Measurements from ENCODE around the gene AKR1B1. TPM values are rescaled to one million over a fixed set of nuclear protein-coding genes. Genes with fewer than 3 reads are reported as not detected.

AKR1B1 gene
- total RNA-seq = 100 to 1,000 TPM; 106 to 183 (median 117) TPM

DNA sequence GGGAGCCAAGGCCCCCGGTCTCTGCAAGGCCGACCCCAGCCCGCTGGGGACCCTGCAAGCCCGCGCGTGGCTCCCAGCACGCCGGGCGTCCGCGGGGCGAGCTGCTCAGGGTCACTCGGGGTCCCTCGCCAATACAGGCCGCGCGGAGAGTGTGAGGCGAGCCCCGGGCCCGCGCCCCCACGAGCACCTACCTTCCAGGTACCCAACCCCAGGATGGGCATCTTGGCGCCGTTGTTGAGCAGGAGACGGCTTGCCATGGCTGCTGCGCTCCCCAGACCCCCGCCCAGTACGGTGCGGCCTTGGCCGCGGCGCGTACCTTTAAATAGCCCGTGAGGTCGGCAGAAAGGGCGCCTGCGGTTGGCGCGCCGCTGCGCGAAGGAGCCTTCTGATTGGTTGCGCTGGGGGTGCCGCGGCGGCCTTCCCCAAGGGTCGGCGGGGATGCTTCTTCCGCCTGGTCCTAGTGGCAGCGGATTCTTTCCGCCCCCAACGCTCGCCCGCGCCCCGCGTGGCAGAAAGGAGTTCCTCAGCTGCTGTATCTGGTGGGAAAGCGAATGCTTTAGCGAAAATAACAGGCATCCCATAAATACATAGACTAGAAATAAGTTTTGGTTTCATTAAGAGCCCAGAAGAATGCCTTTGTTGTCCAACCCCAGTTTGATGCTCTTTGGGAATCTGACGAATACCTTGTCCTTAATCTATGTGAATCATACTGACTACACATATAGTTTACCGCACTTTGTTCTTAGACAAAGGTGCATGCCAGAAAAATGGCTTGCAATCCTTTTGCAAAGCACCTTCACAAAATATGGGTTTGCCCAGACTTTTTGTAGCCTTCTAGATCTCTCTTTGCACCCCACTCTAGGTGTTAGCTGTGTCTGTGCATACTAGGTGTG is at the start of gene AKR1B1:
AKR1B1 (minus strand) TSS at position 295 of the 893 bp plus-strand sequence; CDS start at position 257, 38 bp downstream.
- no peaks in the 10 kb centered on the region for H3K9me3 ChIP-seq

DNA sequence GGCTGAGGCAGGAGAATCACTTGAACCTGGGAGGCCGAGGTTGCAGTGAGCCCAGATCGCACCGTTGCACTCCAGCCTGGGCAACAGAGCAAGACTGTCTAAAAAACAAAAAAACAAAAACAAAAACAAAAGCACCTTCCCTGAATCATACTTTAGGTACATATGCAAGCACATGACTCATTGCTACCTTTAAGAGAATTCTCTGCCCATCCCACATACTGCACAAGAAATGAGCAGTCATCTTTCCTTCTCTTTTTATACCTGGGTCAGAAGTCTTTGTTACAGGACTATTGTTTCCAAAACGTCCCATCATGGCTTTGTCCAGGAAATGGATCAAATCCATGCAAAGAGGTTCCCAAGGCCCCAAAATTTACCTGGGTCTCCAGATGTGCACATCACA is 47.0 kb upstream of the AKR1B1 start:
- H3K36me3 ChIP-seq = no peaks in the 10 kb centered on the region
- DNase-seq (ENCODE audit: low spot score in 2 of 2) = no peak
- no peaks in the 10 kb centered on the region for H3K4me1 ChIP-seq
- no peaks in the 10 kb centered on the region for H3K9me3 ChIP-seq
- 82 to 88% methylated on average over 4 of the region's 4 CpGs for WGBS, 2 donors
- TF ChIP-seq POLR2A (IDR thresholded peaks at IDR 0.05) (no peak), EP300 (IDR thresholded peaks at IDR 0.05) (no peak)
- TF ChIP-seq, protein P1, sequence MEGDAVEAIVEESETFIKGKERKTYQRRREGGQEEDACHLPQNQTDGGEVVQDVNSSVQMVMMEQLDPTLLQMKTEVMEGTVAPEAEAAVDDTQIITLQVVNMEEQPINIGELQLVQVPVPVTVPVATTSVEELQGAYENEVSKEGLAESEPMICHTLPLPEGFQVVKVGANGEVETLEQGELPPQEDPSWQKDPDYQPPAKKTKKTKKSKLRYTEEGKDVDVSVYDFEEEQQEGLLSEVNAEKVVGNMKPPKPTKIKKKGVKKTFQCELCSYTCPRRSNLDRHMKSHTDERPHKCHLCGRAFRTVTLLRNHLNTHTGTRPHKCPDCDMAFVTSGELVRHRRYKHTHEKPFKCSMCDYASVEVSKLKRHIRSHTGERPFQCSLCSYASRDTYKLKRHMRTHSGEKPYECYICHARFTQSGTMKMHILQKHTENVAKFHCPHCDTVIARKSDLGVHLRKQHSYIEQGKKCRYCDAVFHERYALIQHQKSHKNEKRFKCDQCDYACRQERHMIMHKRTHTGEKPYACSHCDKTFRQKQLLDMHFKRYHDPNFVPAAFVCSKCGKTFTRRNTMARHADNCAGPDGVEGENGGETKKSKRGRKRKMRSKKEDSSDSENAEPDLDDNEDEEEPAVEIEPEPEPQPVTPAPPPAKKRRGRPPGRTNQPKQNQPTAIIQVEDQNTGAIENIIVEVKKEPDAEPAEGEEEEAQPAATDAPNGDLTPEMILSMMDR (IDR thresholded peaks at IDR 0.05) = no peak
- no peak overlapping the region for H3K4me3 ChIP-seq
- H3K27me3 ChIP-seq = no peaks in the 10 kb centered on the region
- H3K27ac ChIP-seq = no peak overlapping the region

More for the DNA sequence above, at the start of gene AKR1B1:
- Histone ChIP-seq H3K27ac (peak within 1 kb of the TSS; percentile 71 to 94 (median 90)), H3K4me3 (peak within 1 kb of the TSS; percentile 87 to 95 (median 92)), H3K36me3 (peaks cover 0 to 15% (median 0%) of the 10 kb centered on the region in 3 donors), H3K27me3 (no peaks in the 10 kb centered on the region), H3K4me1 (peaks cover 0 to 30% (median 7%) of the 10 kb centered on the region in 4 donors)
- peak; percentile 54 to 79 for TF ChIP-seq POLR2A (IDR thresholded peaks at IDR 0.05)
- TF ChIP-seq, protein P1 (IDR thresholded peaks at IDR 0.05) = peak; percentile 44 to 69 (median 57)
- TF ChIP-seq EP300 (IDR thresholded peaks at IDR 0.05) = peak; percentile 38 to 87
- DNase-seq (ENCODE audit: low spot score in 2 of 2) = peak; percentile 77 to 79
- WGBS, 2 donors = 3 to 11% methylated on average over 11 to 38 of the region's 61 CpGs

DNA sequence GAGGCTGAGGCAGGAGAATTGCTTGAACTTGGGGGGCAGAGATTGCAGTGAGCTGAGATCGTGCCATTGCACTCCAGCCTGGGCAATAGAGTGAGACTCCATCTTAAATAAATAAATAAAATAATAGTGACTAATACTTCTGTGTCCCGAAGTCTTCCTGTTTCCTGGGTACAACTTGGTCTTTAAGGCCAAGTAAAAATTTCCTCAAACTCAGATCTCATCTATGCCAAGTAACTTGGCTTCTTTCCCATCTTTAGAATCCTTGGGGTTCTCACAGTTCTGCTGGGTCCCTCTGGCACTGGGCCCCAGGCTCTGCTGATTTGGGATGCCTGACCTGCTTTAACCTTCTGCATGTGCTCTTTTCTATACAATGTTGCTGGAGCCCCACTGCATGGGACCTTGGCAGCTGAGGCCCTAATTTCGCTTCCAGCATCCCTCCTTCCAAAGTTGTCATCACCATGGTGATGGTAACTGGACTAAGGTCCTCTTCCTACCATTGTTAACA is 45.8 kb upstream of the AKR1B1 start:
- no peak for DNase-seq (ENCODE audit: low spot score in 2 of 2)
- H3K36me3 ChIP-seq = no peaks in the 10 kb centered on the region
- TF ChIP-seq EP300 (IDR thresholded peaks at IDR 0.05) (no peak), POLR2A (IDR thresholded peaks at IDR 0.05) (no peak)
- TF ChIP-seq, protein P1 (IDR thresholded peaks at IDR 0.05) = no peak
- no peak overlapping the region for H3K27ac ChIP-seq
- H3K4me3 ChIP-seq = no peak overlapping the region
- WGBS, 2 donors = 68 to 74% methylated on average over 3 of the region's 3 CpGs
- no peaks in the 10 kb centered on the region for H3K27me3 ChIP-seq
- H3K4me1 ChIP-seq = no peaks in the 10 kb centered on the region
- no peaks in the 10 kb centered on the region for H3K9me3 ChIP-seq

DNA sequence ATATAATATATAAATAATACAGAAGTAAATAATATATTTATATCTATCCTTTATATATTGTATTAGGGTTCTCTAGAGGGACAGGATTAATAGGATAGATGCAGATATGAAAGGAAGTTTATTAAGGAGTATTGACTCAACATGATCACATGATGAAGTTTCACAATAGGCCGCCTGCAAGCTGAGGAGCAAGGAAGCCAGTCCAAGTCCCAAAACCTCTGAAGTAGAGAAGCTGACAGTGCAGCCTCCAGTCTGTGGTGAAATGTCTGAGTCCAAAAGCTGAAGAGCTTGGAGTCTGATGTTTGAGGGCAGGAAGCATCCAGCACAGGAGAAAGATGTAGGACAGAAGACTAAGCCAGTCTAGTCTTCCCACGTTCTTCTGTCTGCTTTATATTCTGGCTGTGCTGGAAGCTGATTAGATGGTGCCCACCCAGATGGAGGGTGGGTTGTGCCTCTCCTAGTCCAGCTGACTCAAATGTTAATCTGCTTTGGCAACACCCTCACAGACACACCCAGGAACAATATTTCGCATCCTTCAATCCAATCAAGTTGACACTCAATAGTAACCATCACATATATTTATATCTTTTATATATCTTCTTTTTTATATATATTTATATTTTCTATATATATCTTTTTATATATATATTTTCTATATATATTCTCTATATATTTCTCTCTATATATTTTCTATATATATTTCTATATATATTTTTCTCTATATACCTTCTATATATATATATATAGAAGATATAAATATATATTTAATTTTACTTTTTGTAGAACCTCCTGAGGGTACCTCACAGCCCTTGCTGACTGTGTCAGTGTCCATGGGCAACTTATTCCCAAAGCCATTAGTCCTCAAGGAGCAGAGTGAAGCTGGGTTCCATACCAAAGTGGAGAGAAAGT is 43.8 kb upstream of the AKR1B1 start:
- peak; percentile 22 to 84 for DNase-seq (ENCODE audit: low spot score in 2 of 2)
- Histone ChIP-seq H3K9me3 (no peaks in the 10 kb centered on the region), H3K27me3 (no peaks in the 10 kb centered on the region), H3K27ac (peak overlapping the region in 1 of 4 donors; percentile 50), H3K4me1 (no peaks in the 10 kb centered on the region), H3K4me3 (no peak overlapping the region), H3K36me3 (no peaks in the 10 kb centered on the region)
- TF ChIP-seq EP300 (IDR thresholded peaks at IDR 0.05) = peak in 1 of 2 donors; percentile 78
- TF ChIP-seq POLR2A (IDR thresholded peaks at IDR 0.05) = no peak
- 60 to 77% methylated on average over 3 of the region's 3 CpGs for WGBS, 2 donors

DNA sequence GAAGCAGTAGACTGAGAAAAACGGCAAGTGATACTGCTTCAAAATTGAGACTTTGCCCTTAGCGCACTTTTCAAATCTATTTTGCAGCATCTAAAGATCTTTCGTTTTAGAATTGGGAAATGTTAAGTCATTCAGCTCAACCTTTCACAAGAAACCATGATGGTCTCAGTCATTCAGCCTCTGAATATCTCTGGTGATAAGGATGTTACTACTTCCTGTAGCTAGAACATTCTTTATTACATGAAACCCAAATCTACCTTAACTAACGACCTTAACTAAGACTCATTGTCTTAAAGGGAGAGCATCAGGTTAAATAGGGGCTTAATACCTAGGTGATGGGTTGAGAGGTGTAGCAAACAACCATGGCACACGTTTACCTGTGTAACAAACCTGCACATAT is 42.1 kb upstream of the AKR1B1 start:
- H3K36me3 ChIP-seq = no peaks in the 10 kb centered on the region

More for the DNA sequence above, 42.1 kb upstream of the AKR1B1 start:
- Histone ChIP-seq H3K4me1 (no peaks in the 10 kb centered on the region), H3K4me3 (no peak overlapping the region), H3K9me3 (no peaks in the 10 kb centered on the region), H3K27ac (no peak overlapping the region), H3K27me3 (no peaks in the 10 kb centered on the region)
- DNase-seq (ENCODE audit: low spot score in 2 of 2) = no peak
- TF ChIP-seq EP300 (IDR thresholded peaks at IDR 0.05) (no peak), POLR2A (IDR thresholded peaks at IDR 0.05) (no peak)
- TF ChIP-seq, protein P1 (IDR thresholded peaks at IDR 0.05) = no peak
- 71% methylated on average over 5 of the region's 5 CpGs for WGBS, 2 donors
